GM18951 (cell line): ENCODE measurements around the gene HMGA1.
A peak's percentile ranks its signal among the peaks of the same experiment; 100 is the strongest.

Source experiments
- POLR2A ChIP-seq: IDR thresholded peaks from 4 replicates; pipeline ENCODE4 v1.6.1; 2011; ENCODE audit warnings: mild to moderate bottlenecking; ENCODE audit not compliant: insufficient read length, insufficient read depth; ENCODE audit errors: extremely low read depth
- in situ Hi-C: fragments of 300-500 bp; cut with MboI; formaldehyde crosslinking; loops from one replicate; pipeline ENCODE4 v1.12.0; 2022; ENCODE audit warnings: low sequenced_read_pairs, mixed read lengths, inconsistent platforms; ENCODE audit not compliant: unreplicated experiment

The HMGA1 gene

DNA sequence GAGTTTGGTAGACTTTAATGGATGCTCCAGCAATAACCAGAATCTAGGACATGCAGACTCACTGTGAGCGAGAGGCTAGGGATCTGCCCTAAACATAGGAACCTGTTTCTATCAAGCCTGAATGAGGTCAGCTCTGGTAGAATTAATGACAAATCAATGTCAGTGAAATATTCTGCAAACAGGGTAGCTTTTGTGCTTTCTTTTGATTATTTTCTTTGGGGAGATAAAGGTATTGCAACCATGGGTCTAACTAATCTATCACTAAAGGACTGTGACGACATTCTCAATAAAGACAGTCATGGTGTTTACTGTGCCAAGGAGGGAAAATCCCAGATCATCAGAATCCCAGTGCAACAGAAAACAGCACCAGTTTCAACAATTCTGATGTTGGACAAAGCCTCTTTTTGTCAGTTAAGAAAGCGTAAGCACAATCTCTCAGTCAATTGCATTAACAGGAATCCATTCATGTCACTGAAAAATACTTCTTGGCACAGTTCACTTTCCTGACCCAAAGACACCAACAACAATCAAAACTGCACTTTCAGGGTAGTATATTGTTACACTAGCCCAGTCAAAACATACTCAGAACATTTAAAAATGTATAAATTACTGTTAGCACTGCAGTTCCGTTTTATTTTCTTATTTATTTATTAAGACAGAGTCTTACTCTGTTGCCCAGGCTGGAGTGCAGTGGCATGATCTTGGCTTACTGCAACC, 48.9 kb downstream of the HMGA1 start:
- in situ Hi-C loops = no loop called here
- TF ChIP-seq POLR2A = no peak

DNA sequence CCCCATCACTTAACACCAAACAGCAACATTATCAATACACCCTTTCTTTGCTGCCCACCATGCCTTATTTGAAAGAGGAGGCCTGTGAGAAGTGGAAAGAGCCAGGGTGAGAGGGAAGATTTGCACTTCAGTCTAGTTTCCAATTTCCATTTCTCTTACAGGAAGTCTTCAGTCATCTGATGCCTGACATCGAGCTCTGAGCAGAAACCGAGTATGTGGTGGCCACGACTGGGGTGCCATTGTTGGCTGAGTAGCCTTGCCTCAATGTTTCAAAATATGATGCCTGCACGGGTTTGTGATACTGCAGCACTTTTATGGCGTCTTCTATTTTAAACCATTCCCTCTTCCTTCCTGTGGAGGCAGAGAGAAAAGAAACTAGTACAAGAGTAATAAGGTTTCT, 51.9 kb downstream of the HMGA1 start:
- in situ Hi-C loops = no loop called here
- TF ChIP-seq POLR2A = no peak

DNA sequence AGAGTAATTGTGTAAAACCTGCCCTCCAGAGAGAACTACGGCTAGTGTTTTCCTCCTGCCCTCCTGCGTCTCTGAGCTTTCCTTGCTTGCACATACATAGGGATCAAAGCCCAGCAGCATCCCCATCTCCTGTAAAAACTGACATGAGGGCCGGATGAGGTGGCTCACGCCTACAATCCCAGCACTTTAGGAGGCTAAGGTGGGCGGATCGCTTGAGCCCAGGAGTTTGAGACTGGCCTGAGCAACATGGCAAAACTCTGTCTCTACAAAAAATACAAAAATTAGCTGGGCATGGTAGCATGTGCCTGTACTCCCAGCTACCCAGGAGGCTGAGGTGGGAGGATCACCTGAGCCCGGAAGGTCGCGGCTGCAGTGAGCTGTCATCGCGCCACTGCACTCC, 52.5 kb downstream of the HMGA1 start:
- no peak for TF ChIP-seq POLR2A
- in situ Hi-C loops = no loop called here

DNA sequence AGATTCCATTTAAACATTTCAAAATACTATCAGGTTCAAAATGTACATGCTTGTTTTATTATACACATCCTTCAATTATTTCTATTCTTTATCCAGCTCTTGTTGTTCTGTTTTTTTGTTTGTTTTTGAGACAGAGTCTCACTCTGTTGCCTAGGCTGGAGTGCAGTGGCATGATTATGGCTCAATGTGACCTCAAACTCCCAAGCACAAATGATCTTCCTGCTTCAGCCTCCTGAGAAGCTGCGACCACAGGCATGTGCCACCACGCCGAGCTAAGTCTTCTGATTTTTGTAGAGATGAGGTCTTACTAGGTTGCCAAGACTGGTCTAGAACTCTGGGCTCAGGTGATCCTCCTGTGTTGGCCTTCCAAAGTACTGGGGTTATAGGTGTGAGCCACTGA, 56.3 kb downstream of the HMGA1 start:
- TF ChIP-seq POLR2A = no peak
- in situ Hi-C loops = no loop called here

DNA sequence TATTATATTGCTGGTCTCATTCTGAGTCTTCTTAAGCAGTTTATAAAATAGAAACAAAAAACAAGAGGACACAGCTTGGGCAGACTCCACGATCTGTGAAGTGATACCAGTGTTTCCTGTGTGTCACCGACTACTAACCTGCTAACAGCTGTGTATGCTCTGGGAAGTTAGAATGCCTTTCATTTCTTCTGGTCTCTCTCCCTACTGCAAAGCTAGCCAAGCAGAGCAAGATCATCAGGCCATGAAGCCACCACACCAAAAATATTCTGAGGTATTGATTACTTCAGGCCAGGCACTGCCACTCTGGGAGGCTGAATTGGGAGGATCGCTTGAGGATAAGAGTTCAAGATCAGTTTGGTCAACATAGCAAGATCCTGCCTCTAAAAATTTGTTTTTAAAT, 59.0 kb downstream of the HMGA1 start:
- in situ Hi-C loops = no loop called here
- peak; percentile 27 for TF ChIP-seq POLR2A
